NCI-H446 treated with DMSO at 0.1 percent for 48 hours (cell line): ENCODE results near the gene SAP130.

Experiments
- DNase-seq: peaks from one replicate; lab custom pipeline; 2025; lab: John Stamatoyannopoulos, UW

The SAP130 gene

DNA sequence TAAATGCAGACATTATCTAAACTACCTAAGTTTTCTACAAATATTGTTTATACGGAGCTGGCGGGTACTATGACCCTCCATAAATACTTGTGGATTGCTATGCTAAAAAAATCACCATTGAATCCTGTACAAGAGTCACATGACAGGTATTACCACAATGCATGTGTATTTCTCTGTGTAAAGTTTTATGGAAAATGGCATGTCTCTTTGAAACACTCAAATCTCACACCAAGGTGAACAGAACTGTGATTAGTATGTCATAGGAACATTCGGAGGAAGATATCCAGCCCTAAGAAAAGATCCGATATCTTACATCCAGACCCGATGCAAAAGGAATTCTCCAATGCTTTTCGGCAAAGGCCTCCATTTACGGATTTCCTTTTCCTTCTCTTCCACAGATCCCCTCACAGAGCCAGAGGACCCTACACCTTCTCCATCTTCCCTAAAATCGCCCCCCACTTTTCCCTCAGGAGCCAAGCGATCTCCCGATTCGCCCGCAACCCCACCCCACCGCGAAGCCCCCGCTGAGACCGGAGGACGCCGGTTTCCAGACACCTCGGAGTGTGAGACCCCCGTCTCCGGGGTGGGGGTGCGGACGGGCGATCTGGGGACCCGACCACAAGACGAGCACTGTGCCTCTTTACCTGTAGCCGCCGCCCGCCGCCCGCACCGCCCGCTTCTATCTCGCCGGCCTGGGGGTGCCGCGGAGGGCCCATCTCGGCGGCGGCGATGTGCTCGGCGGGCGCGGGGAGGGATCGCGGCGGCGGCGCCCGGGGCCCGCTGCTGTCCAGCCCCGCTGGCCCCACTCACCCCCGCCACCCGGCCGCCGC is 1.2 kb downstream of the SAP130 start:
- no peak for DNase-seq

DNA sequence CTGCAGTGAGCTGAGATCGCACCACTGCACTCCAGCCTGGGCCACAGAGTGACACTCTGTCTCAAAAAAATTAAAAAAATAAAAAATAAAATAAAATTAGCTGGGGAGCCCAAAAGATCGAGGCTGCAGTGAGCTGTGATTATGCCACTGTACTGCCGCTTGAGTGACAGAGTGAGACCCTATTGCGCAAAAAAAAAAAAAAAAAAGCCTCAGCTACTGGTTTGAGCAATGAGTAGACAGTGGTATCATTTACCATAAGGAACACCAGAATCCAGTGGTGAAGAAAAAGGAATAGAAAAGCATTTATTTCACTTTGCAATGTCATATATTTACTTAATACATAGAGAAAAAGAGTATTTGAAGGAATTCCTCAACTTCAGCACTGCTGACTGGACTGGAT is 3.0 kb downstream of the SAP130 start:
- no peak for DNase-seq

DNA sequence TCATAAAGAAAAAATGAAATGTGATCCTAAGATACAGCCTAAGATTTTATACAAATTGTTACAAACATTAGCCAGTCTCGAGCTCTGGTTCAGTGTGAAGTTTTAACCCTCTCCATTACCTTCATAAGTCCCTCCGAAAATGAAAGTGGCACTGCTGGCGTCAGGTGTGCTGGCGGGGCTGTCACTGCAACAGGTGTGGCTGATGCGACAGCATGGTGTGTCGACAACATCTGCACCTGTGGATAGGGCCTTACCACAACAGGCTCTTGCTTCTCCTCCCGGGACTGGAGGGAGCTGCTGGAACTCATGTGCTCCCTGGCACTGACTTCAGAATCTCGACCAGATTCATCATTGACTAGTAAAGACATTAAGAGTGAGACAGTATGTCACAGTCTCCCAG is 10.3 kb downstream of the SAP130 start:
- no peak for DNase-seq

DNA sequence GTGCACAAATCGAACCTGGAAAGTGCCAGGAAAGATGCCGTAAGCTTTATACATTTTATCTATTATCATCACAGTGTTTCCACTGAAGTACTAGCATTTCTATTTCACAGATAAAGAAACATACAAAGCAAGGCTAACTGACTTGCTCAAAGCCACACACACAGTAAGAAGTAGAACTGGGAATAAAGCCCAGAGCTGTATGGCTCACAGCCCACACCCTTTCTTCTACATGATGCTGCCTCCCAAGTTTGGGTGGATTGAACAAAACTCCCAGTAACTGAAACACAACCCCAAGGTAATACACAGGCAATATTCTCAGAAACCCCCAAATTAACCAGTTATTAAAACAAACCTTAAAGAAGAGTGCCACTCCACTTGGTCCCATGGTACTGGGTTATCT is 11.2 kb downstream of the SAP130 start:
- no peak for DNase-seq

DNA sequence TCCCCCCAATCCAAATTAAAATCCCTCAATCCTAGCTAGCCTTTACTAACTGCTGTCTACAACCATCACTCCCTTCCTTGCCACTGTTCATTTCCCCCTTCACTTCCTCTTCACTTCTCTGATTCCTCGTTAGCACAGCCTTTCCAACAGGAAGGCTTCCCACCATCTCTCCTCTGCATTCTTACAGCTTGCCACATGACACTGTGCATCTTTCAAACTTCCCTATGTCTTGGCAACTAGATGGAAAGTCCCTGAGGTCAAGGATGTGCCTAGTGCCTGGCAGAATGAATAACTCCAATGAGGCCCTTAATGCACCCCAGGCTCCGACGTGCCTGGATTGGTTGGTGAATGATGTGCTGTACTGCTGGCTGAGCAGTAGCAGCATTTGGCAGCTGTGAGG is 15.2 kb downstream of the SAP130 start:
- DNase-seq: no peak

DNA sequence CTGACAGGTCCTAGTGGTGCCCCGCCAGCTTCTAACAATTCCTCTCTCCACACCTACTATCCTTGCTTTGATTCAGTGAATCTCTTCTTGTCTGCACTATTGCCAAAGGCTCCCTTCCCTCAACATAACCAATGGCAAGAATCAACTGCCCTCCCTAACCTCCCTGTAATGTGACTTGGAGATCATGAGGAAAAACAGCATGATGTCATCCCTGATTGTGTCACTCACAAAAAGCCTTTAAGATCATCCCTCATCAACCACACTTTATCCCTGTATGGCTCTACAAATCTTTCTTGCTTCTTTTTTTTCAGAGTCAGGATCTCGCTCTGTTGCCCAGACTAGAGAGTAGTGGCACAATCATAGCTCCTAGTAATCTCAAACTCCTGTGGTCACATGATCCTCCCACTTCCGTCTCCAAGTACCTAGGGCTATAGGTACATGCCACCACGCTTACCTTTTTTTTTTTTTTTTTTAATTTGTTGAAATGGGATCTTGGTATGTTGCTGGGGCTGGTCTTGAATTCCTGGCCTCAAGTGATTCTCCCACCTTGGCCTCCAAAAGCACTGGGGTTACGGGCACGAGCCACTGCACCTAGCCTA is 19.7 kb downstream of the SAP130 start:
- no peak for DNase-seq

DNA sequence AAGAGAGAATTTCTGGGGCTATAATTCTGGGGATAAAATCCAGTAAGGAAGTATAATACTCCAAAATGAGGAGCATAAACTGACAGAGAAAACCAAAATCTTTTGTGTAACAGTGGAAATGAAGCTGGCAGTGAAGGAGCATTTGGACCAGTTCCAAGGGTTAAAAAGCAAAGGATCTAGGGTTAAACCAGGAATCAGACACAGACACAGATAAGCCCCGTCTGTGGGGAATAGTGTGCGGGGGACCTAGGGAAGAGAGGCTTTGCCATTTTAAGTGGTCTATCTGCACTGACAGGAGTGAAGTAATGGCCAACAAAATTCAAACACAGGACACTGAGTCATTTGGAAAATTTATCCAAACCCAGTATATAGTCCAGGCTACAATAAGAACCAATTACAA is 23.4 kb downstream of the SAP130 start:
- DNase-seq: no peak

DNA sequence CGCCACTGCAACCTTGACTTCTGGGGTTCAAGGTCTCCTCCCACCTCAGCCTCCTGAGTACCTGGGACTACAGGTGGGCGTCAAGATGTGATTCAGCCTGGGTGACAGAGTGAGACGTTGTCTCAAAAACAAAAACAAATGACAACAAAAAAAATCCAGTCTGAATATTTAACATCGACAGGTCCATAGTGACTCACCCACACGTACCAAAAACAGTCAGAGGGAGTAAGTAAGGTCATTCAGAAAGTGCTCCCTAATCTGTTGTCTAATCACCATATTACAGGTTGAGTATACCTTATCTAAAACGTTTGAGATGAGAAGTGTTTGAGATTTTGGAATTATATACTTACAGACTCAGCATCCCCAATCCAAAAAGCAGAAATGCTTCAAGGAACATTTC is 24.4 kb downstream of the SAP130 start:
- DNase-seq: no peak

DNA sequence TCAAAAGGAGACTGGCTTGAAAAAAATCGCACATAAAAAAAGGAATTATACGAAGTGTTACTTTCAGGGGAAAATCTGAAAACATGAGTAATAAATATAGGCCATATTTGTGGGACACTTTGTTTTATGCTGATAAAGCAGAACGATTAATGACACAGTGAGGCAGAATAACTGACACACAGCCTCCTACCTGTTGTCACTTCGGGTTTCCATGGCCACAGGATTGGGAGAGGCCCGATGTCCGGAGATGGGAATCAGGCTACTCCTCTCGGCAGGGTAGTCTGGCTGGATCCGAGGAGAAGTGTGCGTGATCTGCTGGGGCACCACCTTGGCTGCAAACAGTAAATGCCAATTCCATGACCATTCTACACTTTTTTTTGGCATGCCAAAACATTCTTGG is 31.7 kb downstream of the SAP130 start:
- DNase-seq: no peak

DNA sequence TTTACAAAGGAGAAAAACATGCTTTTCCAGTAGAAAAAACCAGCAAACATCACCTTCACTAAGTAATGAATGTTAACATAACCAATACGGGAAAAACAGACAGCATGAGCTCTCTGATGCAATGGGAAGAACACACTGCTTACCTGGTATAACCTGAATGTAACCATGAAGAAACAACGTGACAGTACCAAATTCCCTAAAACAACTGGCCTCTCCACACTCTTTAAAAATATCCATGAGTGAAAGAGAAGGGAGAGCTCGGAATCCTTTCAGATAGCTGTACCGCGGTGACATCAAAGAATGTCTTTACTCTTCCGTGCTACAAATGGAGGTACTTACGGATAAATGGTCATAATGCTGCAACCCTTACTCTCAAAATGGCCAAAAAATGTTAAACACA is 32.1 kb downstream of the SAP130 start:
- DNase-seq: no peak

DNA sequence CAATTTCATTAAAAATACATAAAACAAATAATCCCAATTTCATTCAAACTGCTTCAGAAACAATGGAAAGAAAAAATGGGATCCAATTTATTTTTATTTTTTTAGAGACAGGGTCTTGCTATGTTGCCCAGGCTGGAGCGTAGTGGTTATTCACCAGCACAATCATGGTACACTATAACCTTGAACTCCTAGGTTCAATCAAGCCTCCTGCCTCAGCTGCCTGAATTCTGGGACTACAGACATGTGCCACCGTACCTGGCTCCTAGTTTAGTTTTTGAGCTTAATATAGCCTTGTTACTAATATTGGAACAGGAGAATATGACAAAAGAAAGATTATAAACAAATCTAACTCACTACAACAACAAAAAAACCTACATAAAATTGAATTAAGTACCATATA is 34.2 kb downstream of the SAP130 start:
- DNase-seq: no peak

DNA sequence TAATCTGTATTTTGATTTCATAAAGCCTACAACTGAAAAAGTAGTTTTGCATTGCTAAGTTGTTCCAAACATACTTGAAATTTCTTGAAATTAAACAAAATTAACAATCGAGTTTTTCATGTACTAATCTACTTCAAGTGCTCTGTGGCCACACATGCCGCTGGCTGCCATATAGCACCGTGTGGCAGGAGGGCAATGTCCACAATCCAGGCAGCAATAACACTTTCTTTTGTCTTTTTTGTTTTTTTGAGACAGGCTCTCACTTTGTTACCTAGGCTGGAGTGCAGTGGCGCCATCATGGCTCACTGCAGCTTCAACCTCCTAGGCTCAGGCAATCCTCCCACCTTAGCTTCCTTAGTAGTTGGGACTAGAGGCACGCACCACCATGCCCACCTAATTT is 36.1 kb downstream of the SAP130 start:
- no peak for DNase-seq

DNA sequence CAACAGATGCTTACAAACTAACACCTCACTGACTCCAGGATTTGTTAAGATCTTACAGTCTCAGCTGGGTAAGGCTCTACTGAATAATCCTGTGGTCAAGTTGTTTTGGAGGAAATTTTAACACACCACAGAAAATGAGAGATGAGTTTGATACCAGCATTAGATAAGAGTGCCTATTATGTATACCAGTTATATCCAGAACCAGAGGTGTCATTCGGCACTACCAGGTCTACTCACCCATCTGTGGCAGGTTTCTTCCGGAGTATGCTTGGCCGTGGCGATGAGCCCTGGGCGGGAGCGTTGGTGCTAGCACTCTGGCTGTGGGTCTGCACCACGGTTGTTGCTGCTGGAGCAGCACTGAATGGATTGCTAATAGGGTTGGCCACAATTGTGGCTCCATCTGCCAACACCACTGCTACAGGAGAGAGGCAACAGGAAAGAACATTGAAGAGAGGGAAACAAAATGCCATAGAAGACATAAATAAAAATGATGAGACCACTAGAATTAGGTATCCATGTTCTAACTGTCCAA is 41.2 kb downstream of the SAP130 start:
- no peak for DNase-seq

DNA sequence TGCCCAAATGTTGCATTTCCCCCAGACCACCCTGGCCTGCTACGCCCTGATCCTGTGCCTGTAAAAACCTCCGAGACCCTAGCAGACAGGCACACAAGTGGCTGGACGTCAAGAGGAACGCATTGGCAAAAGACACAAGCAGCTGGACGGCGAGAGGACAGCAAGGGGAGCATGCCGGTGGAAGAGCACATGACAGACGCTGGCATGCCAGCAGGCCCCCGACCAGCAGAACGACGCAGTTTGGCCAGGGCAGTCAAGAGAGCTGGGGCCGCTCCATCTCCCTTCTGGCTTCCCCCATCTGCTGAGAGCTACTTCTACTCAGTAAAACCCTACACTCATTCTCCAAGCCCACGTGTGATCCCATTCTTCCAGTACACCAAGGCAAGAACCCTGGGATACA is 42.1 kb downstream of the SAP130 start:
- no peak for DNase-seq

DNA sequence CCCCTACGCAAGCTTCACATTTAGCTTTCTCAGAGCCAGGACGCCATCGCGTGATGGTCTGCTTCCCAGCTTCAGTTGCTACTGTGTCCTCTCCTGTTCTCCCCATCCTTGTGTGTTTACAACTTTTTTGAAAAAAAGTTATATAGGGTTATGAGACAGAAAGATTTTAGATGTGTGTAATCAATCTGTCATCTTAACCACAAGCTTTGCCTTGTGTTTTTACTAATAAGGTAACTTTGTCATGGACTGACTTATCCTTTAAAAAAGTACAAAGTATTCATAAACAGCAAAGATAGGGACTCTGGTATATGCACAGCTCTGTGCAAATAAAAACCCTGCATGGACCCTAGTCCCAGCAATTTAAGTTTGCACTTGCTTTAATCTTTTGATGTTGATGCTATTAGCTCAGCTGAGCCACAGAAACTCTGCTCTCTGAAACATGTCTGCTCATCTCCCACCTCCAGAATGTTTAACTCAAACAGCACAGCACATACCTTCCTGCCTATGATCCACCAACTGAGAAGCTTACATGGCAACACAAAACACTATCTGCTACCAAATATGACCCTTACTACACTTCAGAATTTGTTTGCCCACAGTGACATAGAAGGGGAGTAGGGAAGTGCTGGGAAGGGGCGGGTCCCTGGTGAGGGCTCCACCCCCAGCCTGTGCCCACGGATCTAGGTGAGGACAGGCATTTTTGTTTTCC is 42.7 kb downstream of the SAP130 start:
- DNase-seq: no peak

DNA sequence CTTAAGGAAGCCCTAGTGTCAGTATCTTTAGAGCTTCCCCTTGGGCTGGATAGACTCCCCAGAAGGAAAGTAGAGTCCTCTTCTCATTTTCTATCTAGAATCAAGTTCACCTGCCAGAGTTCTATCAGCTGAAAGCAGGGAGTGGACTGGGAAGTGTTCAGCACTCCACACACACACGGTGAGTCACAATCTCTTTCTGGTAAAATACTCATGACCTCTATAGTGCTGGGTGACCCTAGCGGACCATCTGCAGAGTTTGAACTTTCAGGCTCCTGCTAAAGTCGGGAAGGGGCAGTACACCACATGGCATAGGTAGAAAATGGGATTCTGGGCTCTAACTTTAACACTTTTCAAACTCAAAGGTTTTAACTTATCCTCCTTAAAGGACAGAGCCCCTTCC is 43.3 kb downstream of the SAP130 start:
- no peak for DNase-seq

DNA sequence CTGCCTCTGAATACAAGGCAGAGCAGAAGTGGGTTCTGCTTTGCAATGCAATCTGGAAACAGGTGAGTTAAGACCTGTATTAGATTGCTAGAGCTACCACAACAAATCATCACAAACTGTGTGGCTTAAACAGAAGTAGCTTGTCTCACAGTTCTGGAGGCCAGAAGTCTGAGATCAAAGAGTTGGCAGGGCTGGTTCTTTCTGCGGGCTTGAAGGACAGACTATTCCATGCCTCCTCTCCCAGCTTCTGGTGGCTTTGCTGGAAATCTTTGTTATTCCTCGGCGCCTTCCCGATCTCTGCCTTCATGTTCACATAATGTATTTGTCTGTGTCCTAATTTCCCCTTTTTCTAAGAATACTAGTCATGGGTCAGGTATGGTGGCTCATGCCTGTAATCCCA is 58.4 kb downstream of the SAP130 start:
- no peak for DNase-seq

DNA sequence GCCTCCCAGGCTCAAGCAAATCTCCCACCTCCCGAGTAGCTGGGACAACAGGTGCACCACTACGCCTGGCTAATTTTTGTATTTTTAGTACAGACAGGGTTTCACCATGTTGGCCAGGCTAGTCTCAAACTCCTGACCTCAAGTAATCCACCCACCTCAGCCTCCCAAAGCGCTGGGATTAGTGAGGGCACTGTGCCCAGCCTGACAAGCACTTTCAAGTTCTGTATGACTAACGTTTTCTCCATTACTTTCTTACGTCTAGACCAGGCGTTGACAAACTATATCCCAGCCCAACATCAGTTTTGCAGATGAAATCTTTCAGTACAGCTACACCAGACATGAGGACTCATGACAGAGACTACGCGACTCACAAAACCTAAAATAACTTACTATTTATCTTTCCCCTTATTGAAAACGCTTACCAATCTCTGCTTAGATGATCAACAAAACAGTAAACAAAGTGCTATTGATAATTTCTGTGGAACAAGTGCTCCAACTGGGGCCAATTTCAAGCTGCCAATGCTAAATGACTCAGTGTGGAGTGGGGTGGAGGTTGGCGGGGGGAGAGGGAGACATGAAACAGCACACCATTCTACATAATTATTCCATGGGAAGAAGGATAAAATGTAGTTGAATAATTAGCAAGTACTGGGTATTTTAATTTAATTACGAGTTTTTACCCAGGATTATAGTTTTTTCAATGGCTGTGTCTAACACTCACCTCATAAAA is 59.1 kb downstream of the SAP130 start:
- no peak for DNase-seq

DNA sequence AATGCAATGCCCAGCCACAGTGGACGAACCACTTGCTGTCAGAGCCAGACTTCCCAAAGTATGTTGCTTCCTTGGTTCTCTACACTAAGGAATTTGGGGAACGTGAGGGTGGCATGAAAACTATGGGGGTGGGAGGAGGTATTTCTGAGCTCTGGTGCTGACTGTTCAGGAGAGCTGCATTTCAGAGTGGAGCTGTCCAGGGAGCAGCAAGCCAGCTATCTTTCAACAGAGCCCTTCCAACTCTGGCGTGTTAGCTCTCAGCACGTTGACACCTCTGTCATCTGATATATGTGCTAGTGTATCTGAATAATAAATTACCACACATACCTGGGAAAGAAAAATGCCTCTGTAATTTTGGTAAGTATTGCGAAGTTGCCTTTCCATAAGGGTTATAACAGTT is 66.1 kb downstream of the SAP130 start:
- DNase-seq: no peak

DNA sequence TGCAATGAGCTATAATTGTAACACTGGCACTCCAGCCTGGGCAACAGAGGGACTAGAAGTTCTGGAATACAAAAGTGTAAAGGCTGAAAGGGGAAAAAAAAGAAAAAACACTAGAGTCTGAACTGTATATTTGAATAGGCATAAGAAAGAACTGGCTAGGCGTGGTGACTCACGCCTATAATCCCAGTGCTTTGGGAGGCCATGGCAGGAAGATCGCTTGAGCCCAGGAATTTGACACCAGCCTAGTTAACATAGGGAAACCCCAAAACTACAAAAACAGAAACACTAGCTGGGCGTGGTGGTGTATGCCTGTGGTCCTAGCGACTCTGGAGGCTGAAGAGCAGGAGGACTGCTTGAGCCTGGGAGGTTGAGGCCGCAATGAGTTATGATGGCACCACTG is 70.6 kb downstream of the SAP130 start:
- DNase-seq: no peak

DNA sequence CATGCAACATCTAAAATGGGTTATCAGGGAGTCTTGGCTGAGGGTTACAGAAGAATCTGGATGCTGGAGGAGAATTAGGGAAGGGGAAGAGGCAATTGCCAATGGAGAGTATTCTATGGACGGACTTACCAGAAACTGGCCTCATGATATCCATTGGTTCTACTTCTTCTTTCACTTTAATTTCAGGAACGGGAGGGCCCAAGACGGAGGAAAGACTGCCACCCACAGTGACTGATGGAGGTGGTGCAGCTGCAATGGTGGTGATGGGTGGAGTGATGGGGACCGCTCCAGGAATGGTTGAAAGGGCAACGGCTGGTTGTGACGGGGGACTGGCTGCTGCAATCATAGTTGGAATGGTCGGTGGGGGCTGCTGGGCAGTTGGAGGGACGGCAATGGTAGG is 73.0 kb downstream of the SAP130 start:
- DNase-seq: no peak

DNA sequence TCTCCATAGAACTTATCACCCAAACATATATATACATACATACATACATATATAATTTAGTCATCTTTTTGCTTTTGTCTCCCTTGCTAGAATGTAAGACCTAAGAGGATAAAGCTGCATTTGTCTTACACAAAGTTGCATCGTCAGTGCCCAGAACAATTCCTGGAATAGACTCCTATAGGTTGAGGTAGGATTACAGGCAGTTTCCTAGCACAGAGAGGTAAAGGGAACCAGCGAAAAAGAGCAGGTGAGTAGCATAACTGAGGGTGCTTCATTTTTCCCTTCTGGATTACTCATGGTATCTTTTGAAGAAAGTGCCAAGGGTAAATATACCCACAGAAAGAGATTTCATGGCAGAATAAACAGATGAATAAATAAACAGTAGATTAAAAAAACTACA is 74.0 kb downstream of the SAP130 start:
- DNase-seq: no peak
